GM06990 (cell line): ENCODE data around the gene CD247.

Experiments used
- DNase-seq: peaks from one replicate; pipeline ENCODE4 v3.0.0-alpha.2; 2011; ENCODE audit not compliant: insufficient read length; ENCODE audit errors: extremely low read depth
- H3K27me3 ChIP-seq: replicated peaks from 2 replicates; pipeline ENCODE4 v1.6.0; 2011; ENCODE audit warnings: low read length; ENCODE audit not compliant: control insufficient read depth, insufficient read depth
- H3K36me3 ChIP-seq: 2 replicates; pipeline ENCODE4 v1.5.1; 2011; ENCODE audit warnings: low read length; ENCODE audit not compliant: control insufficient read depth, insufficient read depth
- H3K4me3 ChIP-seq: replicated peaks from 2 replicates; pipeline ENCODE4 v1.5.1; 2011; ENCODE audit warnings: low read depth, mild to moderate bottlenecking, control low read depth, low read length
- CTCF ChIP-seq: IDR thresholded peaks from 2 replicates; pipeline ENCODE4 v1.5.1; 2011; ENCODE audit warnings: low read length, control low read depth, mild to moderate bottlenecking, inconsistent platforms; ENCODE audit not compliant: insufficient read depth, poor library complexity, severe bottlenecking

CD247 gene

GRCh38 chr1:167544447-167545093 is 26.2 kb upstream of the CD247 start:
- Histone ChIP-seq H3K27me3 (no peaks in the 10 kb centered on the region), H3K36me3 (peaks cover 2% of the 10 kb centered on the region; the same call in 1 of the 2 replicates), H3K4me3 (no peak overlapping the region)
- no peak for TF ChIP-seq CTCF
- no peak for DNase-seq

GRCh38 chr1:167543199-167543990 is 25.1 kb upstream of the CD247 start:
- no peak overlapping the region for H3K4me3 ChIP-seq
- no peak for TF ChIP-seq CTCF
- peaks cover 2% of the 10 kb centered on the region; the same call in 1 of the 2 replicates for H3K36me3 ChIP-seq
- no peaks in the 10 kb centered on the region for H3K27me3 ChIP-seq
- DNase-seq, result no peak

GRCh38 chr1:167542109-167543032 is 24.0 kb upstream of the CD247 start:
- Histone ChIP-seq H3K36me3 (peaks cover 2% of the 10 kb centered on the region; the same call in 1 of the 2 replicates), H3K27me3 (no peaks in the 10 kb centered on the region), H3K4me3 (no peak overlapping the region)
- no peak for TF ChIP-seq CTCF
- DNase-seq, result no peak

GRCh38 chr1:167541610-167542009 is 23.3 kb upstream of the CD247 start:
- no peak for DNase-seq
- no peak for TF ChIP-seq CTCF
- H3K36me3 ChIP-seq, result peaks cover 2% of the 10 kb centered on the region; the same call in 1 of the 2 replicates
- H3K27me3 ChIP-seq, result no peaks in the 10 kb centered on the region
- H3K4me3 ChIP-seq, result no peak overlapping the region

GRCh38 chr1:167541003-167541402 is 22.7 kb upstream of the CD247 start:
- no peak overlapping the region for H3K4me3 ChIP-seq
- no peak for DNase-seq
- TF ChIP-seq CTCF, result no peak

More at GRCh38 chr1:167541003-167541402, 22.7 kb upstream of the CD247 start:
- no peaks in the 10 kb centered on the region for H3K27me3 ChIP-seq
- H3K36me3 ChIP-seq, result peaks cover 2% of the 10 kb centered on the region; the same call in 1 of the 2 replicates
